ENCODE results near the gene UROC1. TPM values are rescaled to one million over a fixed set of nuclear protein-coding genes. Genes with fewer than 3 reads are reported as not detected.

The UROC1 gene
- total and polyA plus RNA-seq, 2 experiments from 2014 or later = not detected

GRCh38 chr3:126497956-126498355, 19.6 kb downstream of the UROC1 start (continued):
- TF ChIP-seq ETS1 (IDR thresholded peaks at IDR 0.05) (no peak), REST (IDR thresholded peaks at IDR 0.05; ENCODE audit: unreplicated experiment) (no peak)

- Mint-ChIP-seq H3K36me3 (ENCODE audit: low read depth) (no peaks in the 10 kb centered on the region), H3K27me3 (ENCODE audit: insufficient read depth, low read depth, poor library complexity) (peaks cover 15% of the 10 kb centered on the region), H3K4me1 (peaks cover 14% of the 10 kb centered on the region), H3K9me3 (no peaks in the 10 kb centered on the region), H3K4me3 (no peak overlapping the region), H3K27ac (no peak overlapping the region)
- peaks cover 5% of the 10 kb centered on the region for H3F3A ChIP-seq (replicated peaks; ENCODE audit: low read depth)
- H3K4me1 ChIP-seq (ENCODE audit: insufficient read depth) = peaks cover 8% of the 10 kb centered on the region; the same call in 1 of the 2 replicates
- H3K27ac ChIP-seq (ENCODE audit: low read depth) = no peak overlapping the region
- H3K27me3 ChIP-seq (ENCODE audit: insufficient read depth) = no peaks in the 10 kb centered on the region
- DNase-seq (ENCODE audit: low spot score) (no peak), ATAC-seq (no peak)
- H3K36me3 ChIP-seq (ENCODE audit: insufficient read depth) = no peaks in the 10 kb centered on the region
- no peak overlapping the region for H3K4me2 ChIP-seq
- H3K9me2 ChIP-seq (ENCODE audit: insufficient read depth) = no peaks in the 10 kb centered on the region
- H2AFZ ChIP-seq = no peak overlapping the region
- H3K79me2 ChIP-seq (replicated peaks; ENCODE audit: insufficient read depth) = no peaks in the 10 kb centered on the region
- H4K20me1 ChIP-seq (replicated peaks; ENCODE audit: insufficient read depth) = no peaks in the 10 kb centered on the region
- no peak overlapping the region for H3K4me3 ChIP-seq
- TF ChIP-seq CTCF (conservative IDR thresholded peaks at IDR 0.05; ENCODE audit: low read depth in 2 of 2) (no peak), REST (IDR thresholded peaks at IDR 0.05; ENCODE audit: unreplicated experiment) (no peak), ETS1 (IDR thresholded peaks at IDR 0.05) (no peak), POLR2AphosphoS5 (IDR thresholded peaks at IDR 0.05; ENCODE audit: low read depth) (no peak), NANOG (IDR thresholded peaks at IDR 0.05; ENCODE audit: borderline replicate concordance) (no peak)
Observed at GRCh38 chr3:126496894-126497850, 20.4 kb downstream of the UROC1 start.
